GM12878 (cell line): ENCODE results near the gene CLIP1. TPM values are rescaled to one million over a fixed set of nuclear protein-coding genes. Genes with fewer than 3 reads are reported as not detected.

Experiments
- ATAC-seq: fragments of 200-7000 bp; cut with Tn5 transposase; 3 replicates; pipeline ENCODE4 v1.9.1; 2020; ENCODE audit warnings: mild to moderate bottlenecking, moderate library complexity
- BruUV-seq: library from RNA; stranded (reverse); fragments of 400-500 nt; replicated peaks from 2 replicates; lab custom pipeline; 2021; lab: Mats Ljungman, UMichigan
- CTCF ChIA-PET: fragments of 300-600 bp; sonication (Branson Sonifier 250); formaldehyde crosslinking; extraction: SDS; loops from one replicate; lab custom pipeline; 2021; ENCODE audit warnings: inconsistent platforms; lab: Yijun Ruan, JAX
- POLR2A ChIA-PET: fragments of 350-600 bp; formaldehyde crosslinking; extraction: SDS; loops from one replicate; lab custom pipeline; 2021; ENCODE audit warnings: inconsistent platforms; lab: Charles Lee
- RAD21 ChIA-PET: fragments of 300-600 bp; sonication (Branson Sonifier 250); formaldehyde crosslinking; loops from one replicate; lab custom pipeline; 2023; ENCODE audit warnings: antibody characterized with exemption; ENCODE audit not compliant: unreplicated experiment; lab: Charles Lee
- SMC1A ChIA-PET: fragments of 300-600 bp; sonication (Branson Sonifier 250); formaldehyde crosslinking; loops from one replicate; lab custom pipeline; 2023; ENCODE audit not compliant: unreplicated experiment, uncharacterized antibody; lab: Charles Lee
- DNase-seq: peaks from one replicate; pipeline ENCODE4 v3.0.0-alpha.2; 2011; ENCODE audit warnings: low read depth, low spot score
- FAIRE-seq: peaks from 3 replicates; lab custom pipeline; 2011; peaks lifted over from hg19 to GRCh38; lab: Jason Lieb, UNC
- H2AFZ ChIP-seq: 2 replicates; pipeline ENCODE4 v1.6.0; 2011; ENCODE audit warnings: low read depth, low read length, control low read depth; ENCODE audit not compliant: control insufficient read depth
- H3K27ac ChIP-seq: 2 replicates; pipeline ENCODE4 v1.5.1; 2011; ENCODE audit warnings: control low read depth; ENCODE audit not compliant: control insufficient read depth, insufficient read depth
- H3K27me3 ChIP-seq, 2 experiments: replicated peaks in 1 of 2; 2 replicates each; pipeline versions ENCODE4 v1.6.0 to v1.6.1; 2011; ENCODE audit warnings: low read length in 1 of 2; ENCODE audit not compliant: control insufficient read depth in 2 of 2, insufficient read depth in 2 of 2
- H3K36me3 ChIP-seq, 2 experiments: 2 replicates each; pipeline ENCODE4 v1.5.1; 2011; ENCODE audit warnings: low read length in 1 of 2; ENCODE audit not compliant: control insufficient read depth in 2 of 2, insufficient read depth in 2 of 2
- H3K4me1 ChIP-seq: 2 replicates; pipeline ENCODE4 v1.6.1; 2011; ENCODE audit warnings: mild to moderate bottlenecking, low read length, moderate library complexity, mixed read lengths; ENCODE audit not compliant: control insufficient read depth, insufficient read depth
- H3K4me2 ChIP-seq: 2 replicates; pipeline ENCODE4 v1.6.0; 2011; ENCODE audit warnings: control low read depth; ENCODE audit not compliant: control insufficient read depth, insufficient read depth
- H3K4me3 ChIP-seq: fragments of 200-600 bp; sonication (generic); 2 replicates; pipeline ENCODE4 v1.5.1; 2016
- H3K79me2 ChIP-seq: 2 replicates; pipeline ENCODE4 v1.6.0; 2011; ENCODE audit warnings: low read length; ENCODE audit not compliant: control insufficient read depth, insufficient read depth
- H3K9ac ChIP-seq: 2 replicates; pipeline ENCODE4 v1.8.0; 2011; ENCODE audit warnings: low read length, control low read depth, mixed read lengths; ENCODE audit not compliant: control insufficient read depth, insufficient read depth
- H3K9me3 ChIP-seq: replicated peaks from 3 replicates; pipeline ENCODE4 v1.5.1; 2011; ENCODE audit warnings: mild to moderate bottlenecking, low read length; ENCODE audit not compliant: control insufficient read depth, insufficient read depth
- H4K20me1 ChIP-seq: 2 replicates; pipeline ENCODE4 v1.6.0; 2011; ENCODE audit not compliant: control insufficient read depth, insufficient read depth
- BCL11A ChIP-seq: IDR thresholded peaks from 2 replicates; pipeline ENCODE4 v1.6.1; 2011; ENCODE audit warnings: low read depth, low read length
- FOXM1 ChIP-seq: IDR thresholded peaks from 2 replicates; pipeline ENCODE4 v1.6.1; 2012; ENCODE audit warnings: low read depth, mild to moderate bottlenecking, inconsistent platforms, low read length, moderate library complexity
- HDGF ChIP-seq: fragments of 450-650 bp; IDR thresholded peaks from 2 replicates; pipeline ENCODE4 v1.6.1; 2016; ENCODE audit warnings: antibody characterized with exemption
- KLF5 ChIP-seq: fragments of 450-650 bp; IDR thresholded peaks from 2 replicates; pipeline ENCODE4 v1.6.1; 2014; ENCODE audit warnings: mild to moderate bottlenecking; ENCODE audit not compliant: partially characterized antibody
- POLR2AphosphoS2 ChIP-seq: IDR thresholded peaks from 2 replicates; pipeline ENCODE4 v1.6.1; 2011; ENCODE audit warnings: low read depth, mild to moderate bottlenecking, low read length, improper control_type of control experiment, moderate library complexity
- RAD21 ChIP-seq: IDR thresholded peaks from 2 replicates; pipeline ENCODE4 v1.6.1; 2011; ENCODE audit warnings: mild to moderate bottlenecking, low read depth, low read length, moderate library complexity; ENCODE audit not compliant: insufficient read depth
- SP1 ChIP-seq: IDR thresholded peaks from one replicate; pipeline ENCODE4 v1.6.1; 2011; ENCODE audit warnings: low read depth, low read length
- SREBF2 ChIP-seq: IDR thresholded peaks from 2 replicates; pipeline ENCODE4 v1.6.1; 2012; ENCODE audit warnings: mild to moderate bottlenecking, low read length
- SRF ChIP-seq, 2 experiments: IDR thresholded peaks; 2 replicates each; pipeline ENCODE4 v1.6.1; 2011; ENCODE audit warnings: low read depth in 2 of 2, low read length in 2 of 2, mild to moderate bottlenecking in 1 of 2, moderate library complexity in 1 of 2
- WGBS: methylation state at CpG from one replicate; pipeline ENCODE4 v1.1.6; 2016; ENCODE audit warnings: low lambda C conversion rate; ENCODE audit not compliant: insufficient replicate concordance, insufficient coverage; ENCODE audit errors: missing lambda C conversion rate; 5-methylcytosine and 5-hydroxymethylcytosine counted together
- in situ Hi-C: fragments of 300-500 bp; cut with MboI; formaldehyde crosslinking; loops from 9 replicates; pipeline ENCODE4 v1.14.3; 2018; ENCODE audit warnings: mixed read lengths
- intact Hi-C: fragments of 100-400 bp; cut with micrococcal nuclease; formaldehyde crosslinking; loops from one replicate; pipeline ENCODE4 v1.14.2; 2022; ENCODE audit not compliant: unreplicated experiment
- polyA plus RNA-seq, 11 experiments: library from polyadenylated mRNA; depleted of rRNA in 4 of 11; unstranded in 6 of 11; stranded (reverse) in 5 of 11; fragments of >200 nt; fragmentation: Nextera tagmentation in 4 of 11; fragmentation: Illumina TruSeq in 1 of 11; extraction: Ambion mirVana in 4 of 11; extraction: Trizol in 1 of 11; gene quantifications; 1 replicate in 1 of 11; 2 replicates in 10 of 11; pipeline versions ENCODE4 v1.2.1 to v1.2.3, GENCODE V29; 2011 to 2016; ENCODE audit warnings: inconsistent platforms in 2 of 11, missing spikeins in 2 of 11, low read depth in 1 of 11
- total RNA-seq, 4 experiments: library from RNA; depleted of rRNA in 3 of 4; stranded (reverse); fragments of >200 nt in 3 of 4; fragmentation: Illumina TruSeq in 1 of 4; extraction: Trizol in 1 of 4; gene quantifications; 2 replicates each; pipeline versions ENCODE4 v1.2.1 to v1.2.3, GENCODE V29; 2013 to 2021
- TF ChIP-seq, protein P1 (sequence below): fragments of 450-650 bp; IDR thresholded peaks from 2 replicates; pipeline ENCODE4 v1.6.1; 2014; ENCODE audit warnings: mild to moderate bottlenecking

The CLIP1 gene
- total and polyA plus RNA-seq, 10 of the 15 experiments (the other 5 are each of a cell fraction or from before 2014, with no cell fraction given): 6.0 to 45.4 (median 25.2) TPM

DNA sequence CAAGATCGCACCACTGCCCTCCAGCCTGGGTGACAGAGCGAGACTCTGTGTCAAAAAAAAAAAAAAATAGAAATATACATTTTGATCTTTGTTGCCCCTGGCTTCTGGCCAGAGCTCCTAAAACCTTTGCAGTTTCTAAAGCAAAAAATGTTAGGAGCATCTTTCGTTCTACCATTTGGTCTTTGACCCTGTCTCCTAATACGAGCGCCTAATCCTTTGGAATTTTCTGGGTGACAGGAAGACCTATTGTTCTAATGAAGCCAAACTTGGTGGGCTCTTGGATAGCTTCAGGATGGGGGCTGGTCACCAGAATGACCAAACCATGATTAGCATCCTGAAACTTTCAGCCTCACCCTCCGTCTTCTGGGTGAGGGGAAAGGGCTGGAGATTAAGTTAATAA lies 32.3 kb upstream of the CLIP1 start:
- TF ChIP-seq KLF5 (no peak), SP1 (no peak), HDGF (no peak), FOXM1 (no peak), SRF (IDR thresholded peaks at IDR 0.05; ENCODE audit: low read depth in 2 of 2, low read length in 2 of 2) (no peak), SREBF2 (no peak), BCL11A (no peak), RAD21 (no peak), POLR2AphosphoS2 (no peak)
- TF ChIP-seq, protein P1, sequence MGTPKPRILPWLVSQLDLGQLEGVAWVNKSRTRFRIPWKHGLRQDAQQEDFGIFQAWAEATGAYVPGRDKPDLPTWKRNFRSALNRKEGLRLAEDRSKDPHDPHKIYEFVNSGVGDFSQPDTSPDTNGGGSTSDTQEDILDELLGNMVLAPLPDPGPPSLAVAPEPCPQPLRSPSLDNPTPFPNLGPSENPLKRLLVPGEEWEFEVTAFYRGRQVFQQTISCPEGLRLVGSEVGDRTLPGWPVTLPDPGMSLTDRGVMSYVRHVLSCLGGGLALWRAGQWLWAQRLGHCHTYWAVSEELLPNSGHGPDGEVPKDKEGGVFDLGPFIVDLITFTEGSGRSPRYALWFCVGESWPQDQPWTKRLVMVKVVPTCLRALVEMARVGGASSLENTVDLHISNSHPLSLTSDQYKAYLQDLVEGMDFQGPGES: no peak
- POLR2A ChIA-PET: interaction anchor here (0.6 to 0.7 kb wide), 2 partner anchors 36 to 37 kb away, joined by 3 to 8 read pairs; no protein-coding TSS in a partner anchor
- no peak for DNase-seq
- in situ Hi-C loops (no loop called here), intact Hi-C loops (loop anchor here (5.0 kb wide), 1 partner anchor 42 kb away; no protein-coding TSS in a partner anchor)
- RAD21 ChIA-PET: no interaction called here
- no TSS peak for BruUV-seq
- CTCF ChIA-PET: interaction anchor here (0.9 kb wide), 1 partner anchor 299 kb away, joined by 3 read pairs; no protein-coding TSS in a partner anchor
- Histone ChIP-seq H3K79me2 (no peaks in the 10 kb centered on the region), H3K4me1 (peaks cover 22% of the 10 kb centered on the region), H3K27me3 (no peaks in the 10 kb centered on the region), H3K4me3 (no peak overlapping the region), H3K4me2 (no peak overlapping the region), H2AFZ (no peak overlapping the region), H4K20me1 (no peaks in the 10 kb centered on the region), H3K36me3 (no peaks in the 10 kb centered on the region), H3K27ac (no peak overlapping the region), H3K9me3 (no peaks in the 10 kb centered on the region), H3K9ac (no peak overlapping the region)
- FAIRE-seq: no peak
- no peak for ATAC-seq
- SMC1A ChIA-PET: interaction anchor here (1.0 kb wide), 2 partner anchors 18 to 55 kb away, joined by 3 to 4 read pairs; no protein-coding TSS in a partner anchor
- 75% methylated on average over 6 of the region's 6 CpGs for WGBS
